Ascending aorta (tissue), 2 donors: ENCODE measurements around the gene RCSD1. TPM values are rescaled to one million over a fixed set of nuclear protein-coding genes. Genes with fewer than 3 reads are reported as not detected.

Experiments used
- DNase-seq, 2 donors: peaks; one replicate each; pipeline ENCODE4 v3.0.0-alpha.2; 2019; ENCODE audit warnings: low spot score in 2 of 2
- H3K27ac ChIP-seq, 2 donors: fragments of 200-600 bp; sonication (generic); one replicate each; pipeline ENCODE4 v1.5.1; 2016 to 2017; ENCODE audit warnings: mild to moderate bottlenecking in 1 of 2
- H3K27me3 ChIP-seq: fragments of 200-600 bp; sonication (generic); one replicate; pipeline ENCODE4 v1.5.1; 2017
- H3K36me3 ChIP-seq, 2 donors: fragments of 200-600 bp; sonication (generic); one replicate each; pipeline ENCODE4 v1.5.1; 2016
- H3K4me1 ChIP-seq, 2 donors: fragments of 200-600 bp; sonication (generic); one replicate each; pipeline ENCODE4 v1.5.1; 2016 to 2017; ENCODE audit warnings: mild to moderate bottlenecking in 1 of 2
- H3K4me3 ChIP-seq, 2 donors: fragments of 200-600 bp; sonication (generic); one replicate each; pipeline ENCODE4 v1.5.1; 2016 to 2017; ENCODE audit warnings: mild to moderate bottlenecking in 1 of 2
- H3K9me3 ChIP-seq, 2 donors: fragments of 200-600 bp; sonication (generic); one replicate each; pipeline ENCODE4 v1.5.1; 2016
- CTCF ChIP-seq, 3 experiments: fragments of 200-600 bp in 2 of 3; fragments of 450-650 bp in 1 of 3; sonication (generic) in 2 of 3; IDR thresholded peaks; one replicate each; pipeline ENCODE4 v1.5.1; 2016 to 2019; ENCODE audit warnings: antibody characterized with exemption in 3 of 3, mild to moderate bottlenecking in 1 of 3, moderate library complexity in 1 of 3
- intact Hi-C: fragments of 100-400 bp; cut with DNase I; formaldehyde crosslinking; loops from one replicate; pipeline ENCODE4 v1.15.1; 2023
- total RNA-seq: library from RNA; depleted of rRNA; stranded (reverse); fragments of >200 nt; gene quantifications from one replicate; pipeline ENCODE4 v1.1.0, GENCODE V29; 2016

RCSD1 gene
- total RNA-seq, 1 donor from 2014 or later = 36.8 TPM

- peak; percentile 37 to 62 (median 38) for TF ChIP-seq CTCF (IDR thresholded peaks at IDR 0.05)
Measured at GRCh38 chr1:167599957-167600581, 30.0 kb upstream of the RCSD1 start.

GRCh38 chr1:167601442-167602383, 28.3 kb upstream of the RCSD1 start:
- no peaks in the 10 kb centered on the region for H3K27me3 ChIP-seq
- H3K27ac ChIP-seq = no peak overlapping the region
- TF ChIP-seq CTCF (IDR thresholded peaks at IDR 0.05) = no peak
- H3K4me3 ChIP-seq = no peak overlapping the region
- intact Hi-C loops = loop anchor here (5.0 kb wide), 1 partner anchor 201 kb away; no protein-coding TSS in a partner anchor
- no peaks in the 10 kb centered on the region for H3K4me1 ChIP-seq
- no peaks in the 10 kb centered on the region for H3K36me3 ChIP-seq
- peak in 1 of 2 donors; percentile 76 for DNase-seq
- peaks cover 0 to under 1% of the 10 kb centered on the region in 2 donors for H3K9me3 ChIP-seq

More at GRCh38 chr1:167599957-167600581, 30.0 kb upstream of the RCSD1 start:
- no peaks in the 10 kb centered on the region for H3K27me3 ChIP-seq
- H3K27ac ChIP-seq = no peak overlapping the region
- no peak for DNase-seq
- no peaks in the 10 kb centered on the region for H3K9me3 ChIP-seq
- H3K4me1 ChIP-seq = no peaks in the 10 kb centered on the region
- intact Hi-C loops = loop anchor here (1.0 to 5.0 kb wide), 2 partner anchors 88 to 202 kb away; no protein-coding TSS in a partner anchor
- no peak overlapping the region for H3K4me3 ChIP-seq
- H3K36me3 ChIP-seq = no peaks in the 10 kb centered on the region

- intact Hi-C loops = loop anchor here (5.0 kb wide), 1 partner anchor 199 kb away; no protein-coding TSS in a partner anchor
- no peaks in the 10 kb centered on the region for H3K36me3 ChIP-seq
- no peaks in the 10 kb centered on the region for H3K27me3 ChIP-seq
- TF ChIP-seq CTCF (IDR thresholded peaks at IDR 0.05) = no peak
- peaks cover 4 to 11% of the 10 kb centered on the region in 2 donors for H3K9me3 ChIP-seq
- no peak overlapping the region for H3K27ac ChIP-seq
- no peak overlapping the region for H3K4me3 ChIP-seq
- no peaks in the 10 kb centered on the region for H3K4me1 ChIP-seq
- no peak for DNase-seq
Measured at GRCh38 chr1:167602840-167603239, 27.2 kb upstream of the RCSD1 start.

- intact Hi-C loops = no loop called here
- Histone ChIP-seq H3K27ac (no peak overlapping the region), H3K27me3 (no peaks in the 10 kb centered on the region), H3K36me3 (no peaks in the 10 kb centered on the region), H3K4me1 (no peaks in the 10 kb centered on the region), H3K9me3 (peaks cover 4 to 16% of the 10 kb centered on the region in 2 donors), H3K4me3 (no peak overlapping the region)
- DNase-seq = no peak
- no peak for TF ChIP-seq CTCF (IDR thresholded peaks at IDR 0.05)
Measured at GRCh38 chr1:167605576-167605975, 24.5 kb upstream of the RCSD1 start.

- no peak for TF ChIP-seq CTCF (IDR thresholded peaks at IDR 0.05)
- no peak for DNase-seq
- H3K4me1 ChIP-seq = no peaks in the 10 kb centered on the region
Measured at GRCh38 chr1:167611983-167612382, 18.0 kb upstream of the RCSD1 start.

More at GRCh38 chr1:167611983-167612382, 18.0 kb upstream of the RCSD1 start:
- Histone ChIP-seq H3K27ac (no peak overlapping the region), H3K27me3 (no peaks in the 10 kb centered on the region), H3K36me3 (no peaks in the 10 kb centered on the region), H3K4me3 (no peak overlapping the region), H3K9me3 (peaks cover 3 to 13% of the 10 kb centered on the region in 2 donors)
- intact Hi-C loops = no loop called here
